MCF 10A (cell line): ENCODE data around the gene WNT5B. TPM values are rescaled to one million over a fixed set of nuclear protein-coding genes. Genes with fewer than 3 reads are reported as not detected.

ENCODE experiments used
- BruUV-seq: library from RNA; stranded (reverse); fragments of 400-500 nt; replicated peaks from 2 replicates; lab custom pipeline; 2021; lab: Mats Ljungman, UMichigan
- CTCF ChIA-PET: fragments of 300-600 bp; sonication (Branson Sonifier 250); formaldehyde crosslinking; extraction: SDS; loops from one replicate; lab custom pipeline; 2021; ENCODE audit warnings: antibody characterized with exemption, inconsistent platforms; lab: Yijun Ruan, JAX
- POLR2A ChIA-PET: fragments of 300-600, 350-650 bp; sonication (Branson Sonifier 250); formaldehyde crosslinking; extraction: SDS; loops from one replicate; lab custom pipeline; 2020; ENCODE audit warnings: antibody characterized with exemption, inconsistent platforms; lab: Yijun Ruan, JAX
- DNase-seq: peaks from one replicate; pipeline ENCODE4 v3.0.0-alpha.2; 2018; ENCODE audit not compliant: unreplicated experiment
- H3K27ac Mint-ChIP-seq: one replicate; pipeline ENCODE4 v1.8.0; 2022; ENCODE audit warnings: mild to moderate bottlenecking, low read depth, mixed read lengths; ENCODE audit not compliant: unreplicated experiment
- H3K27me3 Mint-ChIP-seq: one replicate; pipeline ENCODE4 v1.8.0; 2022; ENCODE audit warnings: mixed read lengths; ENCODE audit not compliant: insufficient read depth, unreplicated experiment
- H3K36me3 Mint-ChIP-seq: one replicate; pipeline ENCODE4 v1.8.0; 2022; ENCODE audit warnings: mild to moderate bottlenecking, moderate library complexity, mixed read lengths; ENCODE audit not compliant: insufficient read depth, unreplicated experiment
- H3K4me1 Mint-ChIP-seq: one replicate; pipeline ENCODE4 v1.8.0; 2022; ENCODE audit warnings: mixed read lengths; ENCODE audit not compliant: insufficient read depth, unreplicated experiment
- H3K4me3 Mint-ChIP-seq: one replicate; pipeline ENCODE4 v1.8.0; 2022; ENCODE audit warnings: mild to moderate bottlenecking, moderate library complexity, mixed read lengths; ENCODE audit not compliant: unreplicated experiment
- H3K9me3 Mint-ChIP-seq: one replicate; pipeline ENCODE4 v1.8.0; 2022; ENCODE audit warnings: mixed read lengths; ENCODE audit not compliant: unreplicated experiment
- CTCF ChIP-seq: fragments of 200-600 bp; IDR thresholded peaks from one replicate; pipeline ENCODE4 v1.8.0; 2022; ENCODE audit warnings: antibody characterized with exemption, mild to moderate bottlenecking; ENCODE audit not compliant: unreplicated experiment
- intact Hi-C: fragments of 100-400 bp; cut with micrococcal nuclease; formaldehyde crosslinking; loops from 2 replicates; pipeline ENCODE4 v1.14.1; 2022
- total RNA-seq: library from RNA; stranded (reverse); gene quantifications from 2 replicates; pipeline ENCODE4 v1.2.3, GENCODE V29; 2022

Gene WNT5B
- total RNA-seq, 1 experiment from 2014 or later = 0.21 TPM

- Mint-ChIP-seq H3K27me3 (no peaks in the 10 kb centered on the region), H3K4me1 (peaks cover 6% of the 10 kb centered on the region), H3K27ac (no peak overlapping the region), H3K36me3 (peaks cover 6% of the 10 kb centered on the region), H3K9me3 (no peaks in the 10 kb centered on the region), H3K4me3 (no peak overlapping the region)
- BruUV-seq = no TSS peak
- intact Hi-C loops = no loop called here
- no peak for TF ChIP-seq CTCF
- POLR2A ChIA-PET = no interaction called here
- no peak for DNase-seq
- CTCF ChIA-PET = interaction anchor here (0.5 to 0.8 kb wide), 2 partner anchors 16 to 144 kb away, joined by 3 to 4 read pairs; no protein-coding TSS in a partner anchor
Measured at GRCh38 chr12:1619587-1619986, 9.4 kb upstream of the WNT5B start.

GRCh38 chr12:1620092-1620491 is 8.9 kb upstream of the WNT5B start:
- Mint-ChIP-seq H3K36me3 (peaks cover 1% of the 10 kb centered on the region), H3K4me1 (peaks cover 11% of the 10 kb centered on the region), H3K27ac (no peak overlapping the region), H3K27me3 (no peaks in the 10 kb centered on the region), H3K9me3 (no peaks in the 10 kb centered on the region), H3K4me3 (no peak overlapping the region)
- POLR2A ChIA-PET = no interaction called here
- no TSS peak for BruUV-seq
- CTCF ChIA-PET = no interaction called here
- TF ChIP-seq CTCF = no peak
- DNase-seq = no peak
- intact Hi-C loops = no loop called here

- Mint-ChIP-seq H3K36me3 (no peaks in the 10 kb centered on the region), H3K9me3 (no peaks in the 10 kb centered on the region), H3K4me1 (peaks cover 15% of the 10 kb centered on the region), H3K4me3 (no peak overlapping the region), H3K27me3 (no peaks in the 10 kb centered on the region), H3K27ac (no peak overlapping the region)
- no peak for TF ChIP-seq CTCF
- ChIA-PET CTCF (interaction anchor here (0.7 to 1.3 kb wide), 4 partner anchors 9 to 318 kb away, joined by 3 to 4 read pairs (median 3); no protein-coding TSS in a partner anchor), POLR2A (no interaction called here)
- DNase-seq = no peak
- BruUV-seq = no TSS peak
- intact Hi-C loops = no loop called here
Measured at GRCh38 chr12:1622406-1622805, 6.6 kb upstream of the WNT5B start.

- Mint-ChIP-seq H3K27me3 (peaks cover 16% of the 10 kb centered on the region), H3K27ac (no peak overlapping the region), H3K9me3 (no peaks in the 10 kb centered on the region), H3K4me3 (peak overlapping the region; percentile 61), H3K4me1 (peaks cover 14% of the 10 kb centered on the region), H3K36me3 (no peaks in the 10 kb centered on the region)
- intact Hi-C loops = loop anchor here (10.0 kb wide), 1 partner anchor 955 kb away; no protein-coding TSS in a partner anchor
- BruUV-seq = no TSS peak
- POLR2A ChIA-PET = interaction anchor here (0.6 to 1.7 kb wide), 4 partner anchors 13 to 680 kb away, joined by 3 to 4 read pairs (median 4); no protein-coding TSS in a partner anchor
- CTCF ChIA-PET = interaction anchor here (0.5 to 2.5 kb wide), 8 partner anchors 18 to 310 kb away, joined by 3 to 14 read pairs (median 4); no protein-coding TSS in a partner anchor
- no peak for DNase-seq
- TF ChIP-seq CTCF = peak; percentile 6
Measured at GRCh38 chr12:1629338-1630132, 504 bp downstream of the WNT5B start.
